HEK293T (cell line): ENCODE measurements around the gene PRKCA.

Experiments
- CTCF ChIA-PET: fragments of 350-600 bp; formaldehyde crosslinking; extraction: SDS; loops from one replicate; lab custom pipeline; 2021; ENCODE audit warnings: antibody characterized with exemption, inconsistent platforms; lab: Yijun Ruan, JAX
- POLR2A ChIA-PET: fragments of 350-600 bp; formaldehyde crosslinking; extraction: SDS; loops from one replicate; lab custom pipeline; 2020; ENCODE audit warnings: antibody characterized with exemption, inconsistent platforms; lab: Yijun Ruan, JAX
- DNase-seq: peaks from one replicate; pipeline ENCODE4 v3.0.0; 2012; ENCODE audit warnings: mixed read lengths; ENCODE audit errors: extremely low spot score
- ARNT ChIP-seq: fragments of 450-650 bp; IDR thresholded peaks from 2 replicates; pipeline ENCODE4 v1.6.1; 2017; ENCODE audit warnings: mild to moderate bottlenecking
- BHLHE40 ChIP-seq: fragments of 450-650 bp; IDR thresholded peaks from 2 replicates; pipeline ENCODE4 v1.6.1; 2016; ENCODE audit warnings: mild to moderate bottlenecking, moderate library complexity, borderline replicate concordance
- CTBP1 ChIP-seq: fragments of 450-650 bp; IDR thresholded peaks from 2 replicates; pipeline ENCODE4 v1.6.1; 2016; ENCODE audit warnings: borderline replicate concordance
- ELF4 ChIP-seq: fragments of 450-650 bp; IDR thresholded peaks from 2 replicates; pipeline ENCODE4 v1.6.1; 2017; ENCODE audit warnings: antibody characterized with exemption
- FOXA1 ChIP-seq: fragments of 450-650 bp; IDR thresholded peaks from 2 replicates; pipeline ENCODE4 v1.6.1; 2016; ENCODE audit warnings: mild to moderate bottlenecking
- FOXK2 ChIP-seq: fragments of 450-650 bp; IDR thresholded peaks from 2 replicates; pipeline ENCODE4 v1.6.1; 2016; ENCODE audit warnings: mild to moderate bottlenecking
- FOXM1 ChIP-seq: fragments of 450-650 bp; IDR thresholded peaks from 2 replicates; pipeline ENCODE4 v1.6.1; 2017; ENCODE audit warnings: mild to moderate bottlenecking, borderline replicate concordance
- HDGF ChIP-seq: fragments of 450-650 bp; IDR thresholded peaks from 2 replicates; pipeline ENCODE4 v1.6.1; 2017; ENCODE audit warnings: antibody characterized with exemption, borderline replicate concordance
- L3MBTL2 ChIP-seq: fragments of 450-650 bp; conservative IDR thresholded peaks from 2 replicates; pipeline ENCODE4 v1.6.1; 2016; ENCODE audit warnings: mild to moderate bottlenecking
- LEF1 ChIP-seq: fragments of 450-650 bp; IDR thresholded peaks from 2 replicates; pipeline ENCODE4 v1.6.1; 2017; ENCODE audit warnings: mild to moderate bottlenecking, borderline replicate concordance
- NFRKB ChIP-seq: fragments of 450-650 bp; IDR thresholded peaks from 2 replicates; pipeline ENCODE4 v1.6.1; 2016; ENCODE audit warnings: mild to moderate bottlenecking, moderate library complexity
- SP1 ChIP-seq: fragments of 450-650 bp; IDR thresholded peaks from 2 replicates; pipeline ENCODE4 v1.6.1; 2017
- SUZ12 ChIP-seq: fragments of 450-650 bp; IDR thresholded peaks from 2 replicates; pipeline ENCODE4 v1.6.1; 2016; ENCODE audit warnings: mild to moderate bottlenecking
- TARDBP ChIP-seq: fragments of 450-650 bp; IDR thresholded peaks from 2 replicates; pipeline ENCODE4 v1.6.1; 2016
- ZNF384 ChIP-seq: fragments of 450-650 bp; IDR thresholded peaks from 2 replicates; pipeline ENCODE4 v1.6.1; 2016
- TF ChIP-seq, protein P1 (sequence below): fragments of 450-650 bp; IDR thresholded peaks from 2 replicates; pipeline ENCODE4 v1.6.1; 2016

The PRKCA gene

DNA sequence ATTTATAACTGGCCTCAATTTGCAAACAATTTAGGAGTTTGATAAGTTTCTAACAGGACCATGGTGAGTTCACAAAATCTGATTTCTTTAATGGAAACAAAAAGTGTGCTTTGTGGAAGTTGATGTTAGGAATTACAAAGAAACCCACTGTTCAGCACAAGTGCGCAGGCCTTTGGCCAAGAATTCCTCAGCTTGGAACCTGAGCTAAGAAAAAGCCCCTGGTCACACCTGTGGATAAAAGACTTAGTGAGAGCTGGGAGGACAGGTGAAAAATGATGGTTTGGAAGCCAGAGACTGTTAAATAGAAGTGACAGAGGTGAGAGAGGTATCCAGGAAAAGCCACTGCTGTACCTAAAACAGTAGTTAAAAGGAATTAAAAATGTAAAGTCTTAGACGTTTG is 64.7 kb downstream of the PRKCA start:
- DNase-seq = no peak
- ChIA-PET POLR2A (no interaction called here), CTCF (no interaction called here)
- TF ChIP-seq, protein P1, sequence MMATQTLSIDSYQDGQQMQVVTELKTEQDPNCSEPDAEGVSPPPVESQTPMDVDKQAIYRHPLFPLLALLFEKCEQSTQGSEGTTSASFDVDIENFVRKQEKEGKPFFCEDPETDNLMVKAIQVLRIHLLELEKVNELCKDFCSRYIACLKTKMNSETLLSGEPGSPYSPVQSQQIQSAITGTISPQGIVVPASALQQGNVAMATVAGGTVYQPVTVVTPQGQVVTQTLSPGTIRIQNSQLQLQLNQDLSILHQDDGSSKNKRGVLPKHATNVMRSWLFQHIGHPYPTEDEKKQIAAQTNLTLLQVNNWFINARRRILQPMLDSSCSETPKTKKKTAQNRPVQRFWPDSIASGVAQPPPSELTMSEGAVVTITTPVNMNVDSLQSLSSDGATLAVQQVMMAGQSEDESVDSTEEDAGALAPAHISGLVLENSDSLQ = no peak
- TF ChIP-seq LEF1 (no peak), NFRKB (no peak), FOXK2 (no peak), TARDBP (no peak), CTBP1 (no peak), ARNT (no peak), SUZ12 (no peak), SP1 (no peak), ELF4 (no peak), L3MBTL2 (no peak), ZNF384 (no peak), HDGF (no peak), BHLHE40 (no peak), FOXM1 (no peak)

DNA sequence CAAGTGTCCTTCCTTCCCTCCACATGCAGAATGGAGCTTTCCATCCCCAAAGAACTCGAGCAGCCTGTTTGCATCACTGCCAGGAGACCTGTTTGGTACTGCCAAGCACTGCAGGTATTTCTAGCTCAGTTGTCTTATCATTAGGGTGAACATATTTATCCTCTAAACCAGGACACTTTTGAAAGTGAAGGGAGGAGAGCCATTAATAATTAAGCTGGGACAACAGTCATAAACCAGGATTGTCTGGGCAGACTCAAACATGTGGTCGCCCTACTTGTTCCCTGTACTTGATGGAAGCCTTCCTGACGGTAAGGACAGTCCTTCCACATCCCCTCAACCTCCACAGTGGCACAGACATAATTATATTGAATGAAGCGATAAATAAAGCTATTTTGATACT is 67.4 kb downstream of the PRKCA start:
- ChIA-PET CTCF (no interaction called here), POLR2A (no interaction called here)
- TF ChIP-seq FOXA1 (no peak), FOXK2 (no peak), SP1 (no peak), TARDBP (no peak), L3MBTL2 (no peak), NFRKB (no peak), ELF4 (no peak), FOXM1 (no peak), LEF1 (no peak), ZNF384 (no peak), CTBP1 (no peak), SUZ12 (no peak), ARNT (no peak), BHLHE40 (no peak), HDGF (no peak)
- TF ChIP-seq, protein P1 = no peak
- DNase-seq = no peak

DNA sequence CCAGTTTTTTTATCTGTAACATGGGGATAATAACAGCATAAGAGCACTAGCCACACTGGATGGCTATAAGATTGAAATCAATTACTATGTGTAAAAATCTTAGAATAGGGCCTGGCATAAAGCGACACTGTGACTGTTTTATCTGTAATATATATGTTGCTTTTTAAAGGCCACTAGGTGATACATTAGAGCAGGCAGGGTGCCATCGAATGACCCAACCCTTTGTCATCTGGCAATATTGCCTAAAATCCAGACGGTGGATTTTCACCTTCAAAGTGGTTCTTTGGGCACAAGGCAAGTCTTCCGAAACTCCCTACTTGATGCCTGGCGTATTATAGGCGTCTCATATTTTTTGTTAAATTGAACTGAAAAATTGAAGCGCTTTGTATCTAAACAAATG is 69.1 kb downstream of the PRKCA start:
- no peak for DNase-seq
- POLR2A ChIA-PET = no interaction called here
- TF ChIP-seq ZNF384 (no peak), SP1 (no peak), BHLHE40 (no peak), ARNT (no peak), ELF4 (no peak), L3MBTL2 (no peak), HDGF (no peak), SUZ12 (no peak), CTBP1 (no peak), LEF1 (no peak), FOXM1 (no peak), TARDBP (no peak), FOXK2 (no peak)
- TF ChIP-seq, protein P1 = no peak
- CTCF ChIA-PET = no interaction called here

DNA sequence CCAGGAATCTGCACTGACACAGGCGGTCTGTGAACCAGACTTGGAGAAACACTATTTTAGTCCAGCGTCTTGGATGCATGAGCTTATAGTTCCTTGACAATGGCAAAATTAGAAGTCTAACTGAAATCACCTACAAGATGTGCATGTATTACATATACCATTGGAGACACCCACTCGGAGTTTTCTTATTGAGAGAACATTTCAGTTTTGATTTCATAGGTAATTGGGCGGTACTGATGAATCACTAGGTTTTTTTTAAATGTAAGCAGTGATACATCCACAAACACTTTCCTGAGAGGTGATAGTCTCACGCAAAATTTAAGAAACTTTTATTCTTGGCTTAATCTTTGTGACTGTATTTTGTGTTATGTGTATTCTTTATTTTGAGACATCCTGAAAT is 69.8 kb downstream of the PRKCA start:
- CTCF ChIA-PET = no interaction called here
- no peak for DNase-seq
- TF ChIP-seq BHLHE40 = no peak
- no peak for TF ChIP-seq ELF4
- no peak for TF ChIP-seq NFRKB
- TF ChIP-seq FOXM1 = no peak
- TF ChIP-seq SP1 = no peak
- TF ChIP-seq FOXK2 = no peak
- TF ChIP-seq L3MBTL2 = no peak
- no peak for TF ChIP-seq ZNF384
- TF ChIP-seq SUZ12 = no peak
- no peak for TF ChIP-seq LEF1
- no peak for TF ChIP-seq CTBP1
- TF ChIP-seq, protein P1 = no peak
- TF ChIP-seq FOXA1 = no peak
- POLR2A ChIA-PET = no interaction called here

DNA sequence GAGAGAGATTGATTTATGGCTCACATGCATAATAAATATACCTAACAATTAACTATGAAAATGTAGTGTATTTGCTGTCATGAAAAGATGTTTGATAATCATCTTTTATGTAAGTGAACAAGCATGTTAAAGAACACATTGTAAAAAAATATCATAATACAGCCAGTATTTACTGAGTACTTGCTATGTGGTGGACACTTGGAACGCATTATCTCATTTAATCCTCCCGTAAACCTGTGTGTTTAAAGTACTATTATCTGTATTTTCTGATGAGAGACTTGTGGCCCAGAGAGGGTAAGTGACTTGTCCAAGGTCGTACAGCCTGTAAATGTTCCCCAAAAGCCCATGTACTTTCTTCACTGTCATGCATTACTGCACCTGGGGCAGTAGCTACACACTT is 70.7 kb downstream of the PRKCA start:
- CTCF ChIA-PET = no interaction called here

More for the DNA sequence above, 70.7 kb downstream of the PRKCA start:
- POLR2A ChIA-PET = no interaction called here
- DNase-seq = no peak
- TF ChIP-seq, protein P1 = 0 out of 2 replicates have a peak, but pooled peaks have one; percentile 7
- no peak for TF ChIP-seq TARDBP
